Neural cell (in vitro differentiated cells): ENCODE data around the gene PRKAR1B.

Source experiments
- CTCF ChIP-seq: fragments of 450-650 bp; IDR thresholded peaks from 2 replicates; pipeline ENCODE4 v1.5.1; 2014; ENCODE audit warnings: antibody characterized with exemption, mild to moderate bottlenecking, moderate library complexity; ENCODE audit not compliant: poor library complexity, severe bottlenecking
- POLR2AphosphoS5 ChIP-seq: IDR thresholded peaks from 2 replicates; pipeline ENCODE4 v1.6.1; 2012
- REST ChIP-seq: IDR thresholded peaks from 2 replicates; pipeline ENCODE4 v1.6.1; 2012; ENCODE audit warnings: borderline replicate concordance

- TF ChIP-seq POLR2AphosphoS5 (no peak), REST (no peak), CTCF (no peak)
Observed at GRCh38 chr7:507623-508300, 219.3 kb downstream of the PRKAR1B start.
